OCI-LY1 (cell line): Measurements from ENCODE around the gene CLEC12A.
"Not testable (repeated sequence)": the region's sequence is repeated elsewhere in the genome, so short reads cannot be mapped to it uniquely, and the experiment has no call there.

Experiments
- H2AFZ ChIP-seq: fragments of 200-600 bp; sonication (generic), shearing (Covaris generic); 2 replicates; pipeline ENCODE4 v1.6.0; 2014; ENCODE audit warnings: antibody characterized with exemption, mild to moderate bottlenecking, low read length
- H3F3A ChIP-seq: fragments of 200-600 bp; sonication (generic), shearing (Covaris generic); 2 replicates; pipeline ENCODE4 v1.6.0; 2014; ENCODE audit warnings: mild to moderate bottlenecking, antibody characterized with exemption, low read length, moderate library complexity; ENCODE audit not compliant: insufficient read depth
- H3K27ac ChIP-seq: fragments of 200-600 bp; sonication (generic); 2 replicates; pipeline ENCODE4 v1.5.1; 2014; ENCODE audit warnings: low read length, mixed run types, mild to moderate bottlenecking, low read depth; ENCODE audit not compliant: poor library complexity, severe bottlenecking
- H3K27me3 ChIP-seq: fragments of 200-600 bp; sonication (generic); 2 replicates; pipeline ENCODE4 v1.6.0; 2014; ENCODE audit warnings: antibody characterized with exemption, mild to moderate bottlenecking, low read length, moderate library complexity; ENCODE audit not compliant: insufficient read depth
- H3K36me3 ChIP-seq: fragments of 200-600 bp; sonication (generic); 2 replicates; pipeline ENCODE4 v1.6.1; 2014; ENCODE audit warnings: mild to moderate bottlenecking, antibody characterized with exemption, low read length, moderate library complexity, mixed read lengths; ENCODE audit not compliant: insufficient read depth
- H3K4me1 ChIP-seq: fragments of 200-600 bp; sonication (generic); 2 replicates; pipeline ENCODE4 v1.5.1; 2014; ENCODE audit warnings: mild to moderate bottlenecking, low read length, moderate library complexity; ENCODE audit not compliant: insufficient read depth, severe bottlenecking
- H3K4me2 ChIP-seq: fragments of 200-600 bp; sonication (generic), shearing (Covaris generic); 2 replicates; pipeline ENCODE4 v1.6.1; 2014; ENCODE audit warnings: low read length
- H3K4me3 ChIP-seq: fragments of 200-600 bp; sonication (generic); 2 replicates; pipeline ENCODE4 v1.5.1; 2014; ENCODE audit warnings: low read length, low read depth, mild to moderate bottlenecking, mixed read lengths; ENCODE audit not compliant: poor library complexity, severe bottlenecking
- H3K79me2 ChIP-seq: fragments of 200-600 bp; shearing (Covaris generic); 2 replicates; pipeline ENCODE4 v1.6.1; 2016; ENCODE audit warnings: mixed run types, low read length, mixed read lengths; ENCODE audit not compliant: insufficient read depth
- H3K9ac ChIP-seq: fragments of 200-600 bp; sonication (generic), shearing (Covaris generic); 2 replicates; pipeline ENCODE4 v1.6.1; 2014; ENCODE audit warnings: mild to moderate bottlenecking, low read length, mixed read lengths
- H3K9me2 ChIP-seq: fragments of 200-600 bp; sonication (generic), shearing (Covaris generic); 2 replicates; pipeline ENCODE4 v1.6.1; 2014; ENCODE audit warnings: low read depth, mild to moderate bottlenecking, low read length, mixed read lengths
- H3K9me3 ChIP-seq: fragments of 200-600 bp; shearing (Covaris generic); 2 replicates; pipeline ENCODE4 v1.6.1; 2014; ENCODE audit warnings: low read length, mixed read lengths
- H4K20me1 ChIP-seq: fragments of 200-600 bp; sonication (generic), shearing (Covaris generic); 2 replicates; pipeline ENCODE4 v1.6.0; 2016; ENCODE audit warnings: mild to moderate bottlenecking, low read length; ENCODE audit not compliant: insufficient read depth
- CTCF ChIP-seq: fragments of 200-600 bp; sonication (generic), shearing (Covaris generic); IDR thresholded peaks from 2 replicates; pipeline ENCODE4 v1.5.1; 2017; ENCODE audit warnings: mild to moderate bottlenecking, antibody characterized with exemption, low read length, moderate library complexity, mixed read lengths
- EZH2 ChIP-seq: fragments of 200-600 bp; sonication (generic), shearing (Covaris generic); IDR thresholded peaks from 2 replicates; pipeline ENCODE4 v1.8.0; 2017; ENCODE audit warnings: borderline replicate concordance, mixed run types, mild to moderate bottlenecking, antibody characterized with exemption, low read length, moderate library complexity, mixed read lengths

CLEC12A gene

DNA sequence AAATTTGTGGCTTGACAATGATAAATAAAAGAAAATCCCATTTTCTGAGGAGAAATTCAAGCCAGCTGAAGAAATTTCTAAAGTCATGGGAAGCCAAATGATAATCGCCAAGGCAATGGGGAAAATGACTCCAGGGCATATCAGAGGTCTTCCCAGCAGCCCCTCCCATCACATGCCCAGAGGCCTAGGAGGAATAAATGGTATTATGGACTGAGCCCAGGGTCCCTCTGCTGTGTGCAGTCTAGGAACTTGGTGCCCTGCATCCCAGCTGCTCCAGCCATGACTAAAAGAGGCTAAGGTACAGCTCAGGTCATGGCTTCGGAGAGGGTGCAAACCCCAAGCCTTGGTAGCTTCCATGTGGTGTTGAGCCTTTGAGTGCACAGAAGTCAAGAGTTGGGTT, 4.4 kb downstream of the CLEC12A start:
- TF ChIP-seq CTCF (no peak), EZH2 (no peak)
- no peak overlapping the region for H3K4me2 ChIP-seq
- no peak overlapping the region for H3K4me3 ChIP-seq
- H3K36me3 ChIP-seq, result no peaks in the 10 kb centered on the region
- H3K79me2 ChIP-seq, result no peaks in the 10 kb centered on the region
- no peaks in the 10 kb centered on the region for H3K4me1 ChIP-seq
- no peak overlapping the region for H3K27ac ChIP-seq
- no peaks in the 10 kb centered on the region; the same call in 1 of the 2 replicates for H3K9me3 ChIP-seq
- H3K27me3 ChIP-seq, result no peaks in the 10 kb centered on the region
- no peak overlapping the region for H2AFZ ChIP-seq
- H3K9ac ChIP-seq, result no peak overlapping the region
- H3F3A ChIP-seq, result no peaks in the 10 kb centered on the region; the same call in 1 of the 2 replicates
- no peaks in the 10 kb centered on the region for H4K20me1 ChIP-seq
- no peaks in the 10 kb centered on the region for H3K9me2 ChIP-seq

- not testable (repeated sequence) for H3K36me3 ChIP-seq, H3F3A ChIP-seq, H3K79me2 ChIP-seq, H4K20me1 ChIP-seq, H3K4me3 ChIP-seq, H3K27ac ChIP-seq, H3K4me1 ChIP-seq, H3K27me3 ChIP-seq, H3K9me2 ChIP-seq, H2AFZ ChIP-seq, H3K9ac ChIP-seq, H3K4me2 ChIP-seq, H3K9me3 ChIP-seq
These were observed 5.4 kb downstream of the CLEC12A start for GRCh38 chr12:9976626-9977025.

DNA sequence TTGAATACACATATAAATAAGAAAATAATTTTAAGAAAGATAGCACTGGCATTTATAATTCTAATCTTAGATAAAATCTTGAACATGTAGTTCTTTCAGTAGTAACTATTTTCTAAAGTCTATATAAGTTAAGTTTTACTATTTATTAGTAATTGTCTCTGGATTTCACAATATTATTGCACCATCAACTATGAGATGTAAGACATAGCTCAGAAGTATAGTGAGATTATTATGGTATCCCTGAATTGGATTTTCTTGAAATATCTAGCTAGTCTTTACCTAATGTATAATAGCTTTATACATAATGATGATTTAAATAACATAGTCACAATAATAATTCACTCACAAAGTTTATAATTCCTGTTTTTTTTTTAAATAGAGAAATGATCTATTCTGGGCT, 6.7 kb downstream of the CLEC12A start:
- no peaks in the 10 kb centered on the region for H4K20me1 ChIP-seq
- no peaks in the 10 kb centered on the region for H3K79me2 ChIP-seq
- no peaks in the 10 kb centered on the region for H3K36me3 ChIP-seq
- no peak overlapping the region for H3K4me2 ChIP-seq
- no peaks in the 10 kb centered on the region for H3K9me2 ChIP-seq
- H3K27me3 ChIP-seq, result no peaks in the 10 kb centered on the region
- no peaks in the 10 kb centered on the region; the same call in 1 of the 2 replicates for H3K9me3 ChIP-seq
- H3K4me3 ChIP-seq, result no peak overlapping the region
- H3F3A ChIP-seq, result no peaks in the 10 kb centered on the region; the same call in 1 of the 2 replicates
- H3K4me1 ChIP-seq, result no peaks in the 10 kb centered on the region
- TF ChIP-seq EZH2 (no peak), CTCF (no peak)
- no peak overlapping the region for H2AFZ ChIP-seq
- H3K9ac ChIP-seq, result no peak overlapping the region
- H3K27ac ChIP-seq, result no peak overlapping the region

DNA sequence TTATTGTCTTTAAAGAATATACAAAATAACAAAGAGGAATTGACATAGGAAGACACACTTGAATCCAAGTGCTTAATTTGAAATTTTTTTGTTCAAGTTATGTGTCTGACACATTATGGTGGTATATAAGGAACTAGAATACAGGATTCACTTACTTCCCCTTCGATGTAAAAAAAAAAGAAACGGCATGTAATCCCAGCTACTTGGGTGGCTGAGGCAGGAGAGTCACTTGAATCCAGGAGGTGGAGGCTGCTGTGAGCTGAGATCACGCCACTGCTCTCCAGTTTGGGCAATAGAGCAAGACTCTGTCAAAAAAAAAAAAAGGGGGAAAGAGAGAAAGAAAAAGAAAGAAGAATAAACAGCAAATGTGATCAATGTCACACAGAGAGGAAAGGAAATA, 8.9 kb downstream of the CLEC12A start:
- Histone ChIP-seq H3K36me3 (no peaks in the 10 kb centered on the region), H2AFZ (0 out of 2 replicates have a peak overlapping the region, but pooled peaks have one; percentile 47), H3K27ac (no peak overlapping the region), H3K9me2 (no peaks in the 10 kb centered on the region), H3K4me3 (no peak overlapping the region), H3K4me1 (no peaks in the 10 kb centered on the region), H3F3A (no peaks in the 10 kb centered on the region; the same call in 1 of the 2 replicates), H3K27me3 (no peaks in the 10 kb centered on the region), H3K9me3 (no peaks in the 10 kb centered on the region; the same call in 1 of the 2 replicates), H4K20me1 (no peaks in the 10 kb centered on the region), H3K4me2 (no peak overlapping the region), H3K9ac (no peak overlapping the region), H3K79me2 (no peaks in the 10 kb centered on the region)
- no peak for TF ChIP-seq CTCF
- no peak for TF ChIP-seq EZH2
